Endothelial cell (in vitro differentiated cells): ENCODE data around the gene PACRG. TPM values are rescaled to one million over a fixed set of nuclear protein-coding genes. Genes with fewer than 3 reads are reported as not detected.

Source experiments
- DNase-seq: peaks from one replicate; pipeline ENCODE4 v3.0.0; 2021; ENCODE audit warnings: low spot score
- H3K27ac Mint-ChIP-seq: one replicate; pipeline ENCODE4 v1.8.0; 2021; ENCODE audit warnings: mixed read lengths, inconsistent platforms; ENCODE audit not compliant: unreplicated experiment
- H3K27me3 Mint-ChIP-seq: one replicate; pipeline ENCODE4 v1.8.0; 2021; ENCODE audit warnings: mild to moderate bottlenecking, moderate library complexity, mixed read lengths, inconsistent platforms; ENCODE audit not compliant: unreplicated experiment
- H3K36me3 Mint-ChIP-seq: one replicate; pipeline ENCODE4 v1.8.0; 2021; ENCODE audit warnings: mild to moderate bottlenecking, low read depth, mixed read lengths, inconsistent platforms; ENCODE audit not compliant: unreplicated experiment
- H3K4me1 Mint-ChIP-seq: one replicate; pipeline ENCODE4 v1.8.0; 2021; ENCODE audit warnings: mild to moderate bottlenecking, mixed read lengths, inconsistent platforms; ENCODE audit not compliant: unreplicated experiment
- H3K4me3 Mint-ChIP-seq: one replicate; pipeline ENCODE4 v1.8.0; 2021; ENCODE audit warnings: mild to moderate bottlenecking, mixed read lengths, inconsistent platforms; ENCODE audit not compliant: unreplicated experiment
- H3K9me3 Mint-ChIP-seq: one replicate; pipeline ENCODE4 v1.8.0; 2021; ENCODE audit warnings: mixed read lengths, inconsistent platforms; ENCODE audit not compliant: unreplicated experiment
- CTCF ChIP-seq: fragments of 200-600 bp; sonication (generic); IDR thresholded peaks from one replicate; pipeline ENCODE4 v1.5.0; 2021; ENCODE audit warnings: antibody characterized with exemption; ENCODE audit not compliant: unreplicated experiment
- total RNA-seq: library from RNA; stranded (reverse); fragmentation: NEBNext Ultra II Directional; extraction: Animal tissue kit (Norgen Biotek cat#: 25700); gene quantifications from one replicate; pipeline ENCODE4 v1.2.1, GENCODE V29; 2021; ENCODE audit not compliant: unreplicated experiment

The PACRG gene
- total RNA-seq, 1 donor from 2014 or later, result 1.1 TPM

- no peak overlapping the region for H3K27ac Mint-ChIP-seq
- TF ChIP-seq CTCF, result no peak
- no peaks in the 10 kb centered on the region for H3K9me3 Mint-ChIP-seq
- peaks cover 2% of the 10 kb centered on the region for H3K27me3 Mint-ChIP-seq
- H3K4me1 Mint-ChIP-seq, result peaks cover 6% of the 10 kb centered on the region
- DNase-seq, result no peak
- H3K4me3 Mint-ChIP-seq, result no peak overlapping the region
- H3K36me3 Mint-ChIP-seq, result no peaks in the 10 kb centered on the region
Measured at GRCh38 chr6:163241683-163242082, 513.9 kb downstream of the PACRG start.

- no peak for DNase-seq
- Mint-ChIP-seq H3K27ac (no peak overlapping the region), H3K4me1 (peaks cover 6% of the 10 kb centered on the region), H3K9me3 (no peaks in the 10 kb centered on the region), H3K27me3 (peaks cover 4% of the 10 kb centered on the region), H3K36me3 (no peaks in the 10 kb centered on the region), H3K4me3 (no peak overlapping the region)
- TF ChIP-seq CTCF, result no peak
Measured at GRCh38 chr6:163243083-163243482, 515.3 kb downstream of the PACRG start.

- Mint-ChIP-seq H3K36me3 (no peaks in the 10 kb centered on the region), H3K4me3 (no peak overlapping the region), H3K27me3 (peaks cover 4% of the 10 kb centered on the region), H3K9me3 (no peaks in the 10 kb centered on the region), H3K4me1 (peaks cover 6% of the 10 kb centered on the region), H3K27ac (no peak overlapping the region)
- no peak for DNase-seq
- no peak for TF ChIP-seq CTCF
Measured at GRCh38 chr6:163243692-163244589, 516.2 kb downstream of the PACRG start.

GRCh38 chr6:163248051-163248450 lies 520.3 kb downstream of the PACRG start:
- no peak overlapping the region for H3K27ac Mint-ChIP-seq
- H3K36me3 Mint-ChIP-seq, result no peaks in the 10 kb centered on the region
- H3K4me1 Mint-ChIP-seq, result peaks cover 6% of the 10 kb centered on the region
- peaks cover 2% of the 10 kb centered on the region for H3K27me3 Mint-ChIP-seq
- no peak for TF ChIP-seq CTCF
- DNase-seq, result no peak
- no peak overlapping the region for H3K4me3 Mint-ChIP-seq
- H3K9me3 Mint-ChIP-seq, result no peaks in the 10 kb centered on the region

GRCh38 chr6:163249651-163250101 lies 521.9 kb downstream of the PACRG start:
- Mint-ChIP-seq H3K4me1 (peaks cover 11% of the 10 kb centered on the region), H3K27me3 (peaks cover 5% of the 10 kb centered on the region), H3K36me3 (no peaks in the 10 kb centered on the region), H3K4me3 (no peak overlapping the region), H3K27ac (no peak overlapping the region), H3K9me3 (no peaks in the 10 kb centered on the region)
- TF ChIP-seq CTCF, result no peak
- DNase-seq, result no peak
